Stimulated activated naive B cell treated with anti-CD40 and anti-IgM and Interleukin-4, amounts not matched to agents 10 μg/mL and 1 μg/mL and 100 μg/mL, for 72 hours (primary cell): ENCODE results near the gene TMEM190.
A peak's percentile ranks its signal among the peaks of the same experiment; 100 is the strongest.
"Not testable (repeated sequence)": the region's sequence is repeated elsewhere in the genome, so short reads cannot be mapped to it uniquely, and the experiment has no call there.

ENCODE experiments used
- ATAC-seq, 2 donors: fragments of 150-1000 bp; cut with Tn5 transposase; replicated peaks; 2 replicates each; pipeline ENCODE4 v1.10.0; 2021; ENCODE audit warnings: moderate library complexity in 1 of 2
- DNase-seq: peaks from one replicate; pipeline ENCODE4 v3.0.0; 2021
- H3K27ac Mint-ChIP-seq: one replicate; pipeline ENCODE4 v1.8.0; 2022; ENCODE audit warnings: mild to moderate bottlenecking, mixed read lengths
- H3K27me3 Mint-ChIP-seq, 2 donors: one replicate each; pipeline ENCODE4 v1.8.0; 2022; ENCODE audit warnings: mixed read lengths in 2 of 2
- H3K36me3 Mint-ChIP-seq, 2 donors: one replicate each; pipeline ENCODE4 v1.8.0; 2022; ENCODE audit warnings: mixed read lengths in 2 of 2, mild to moderate bottlenecking in 1 of 2
- H3K4me1 Mint-ChIP-seq, 2 donors: one replicate each; pipeline ENCODE4 v1.8.0; 2022; ENCODE audit warnings: mixed read lengths in 2 of 2, mild to moderate bottlenecking in 1 of 2
- H3K4me3 Mint-ChIP-seq, 2 donors: one replicate each; pipeline ENCODE4 v1.8.0; 2022; ENCODE audit warnings: mild to moderate bottlenecking in 2 of 2, mixed read lengths in 2 of 2, moderate library complexity in 1 of 2
- H3K9me3 Mint-ChIP-seq, 2 donors: one replicate each; pipeline ENCODE4 v1.8.0; 2022; ENCODE audit warnings: mixed read lengths in 2 of 2, mild to moderate bottlenecking in 1 of 2

TMEM190 gene

DNA sequence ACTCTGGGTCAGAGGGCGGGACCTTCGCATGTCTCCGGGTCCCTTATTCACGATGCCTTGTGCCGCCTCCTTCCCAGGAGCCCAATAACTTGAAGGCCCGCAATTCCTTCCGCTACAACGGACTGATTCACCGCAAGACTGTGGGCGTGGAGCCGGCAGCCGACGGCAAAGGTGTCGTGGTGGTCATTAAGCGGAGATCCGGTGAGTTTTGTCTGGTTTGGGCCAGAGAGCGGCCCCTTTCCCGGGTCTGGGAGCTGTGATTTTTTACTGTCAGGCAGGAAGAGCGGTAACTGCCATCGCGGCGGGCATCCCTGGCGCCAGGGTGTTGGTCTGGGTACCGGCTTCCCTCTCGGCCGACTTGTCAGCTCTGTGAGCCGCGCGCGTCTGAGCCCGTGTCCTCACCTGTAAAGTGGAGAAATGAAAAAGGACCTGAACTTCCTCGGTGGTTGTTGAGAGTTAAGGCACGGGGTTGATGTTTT, 9.9 kb downstream of the TMEM190 start:
- Mint-ChIP-seq H3K4me1 (peaks cover 49 to 73% of the 10 kb centered on the region in 2 donors), H3K27me3 (no peaks in the 10 kb centered on the region), H3K9me3 (no peaks in the 10 kb centered on the region), H3K36me3 (peaks cover 46 to 58% of the 10 kb centered on the region in 2 donors), H3K27ac (peak overlapping the region; percentile 99), H3K4me3 (peak overlapping the region; percentile 95 to 98)
- ATAC-seq (no peak), DNase-seq (no peak)

GRCh38 chr19:55387736-55388497, 11.3 kb downstream of the TMEM190 start:
- no peaks in the 10 kb centered on the region for H3K27me3 Mint-ChIP-seq
- peaks cover 41 to 67% of the 10 kb centered on the region in 2 donors for H3K4me1 Mint-ChIP-seq
- no peaks in the 10 kb centered on the region for H3K9me3 Mint-ChIP-seq
- peak overlapping the region; percentile 99 for H3K27ac Mint-ChIP-seq
- DNase-seq (no peak), ATAC-seq (no peak)
- H3K36me3 Mint-ChIP-seq, result peaks cover 42 to 58% of the 10 kb centered on the region in 2 donors
- peak overlapping the region; percentile 95 to 98 for H3K4me3 Mint-ChIP-seq

GRCh38 chr19:55389386-55390317, 13.0 kb downstream of the TMEM190 start:
- no peaks in the 10 kb centered on the region for H3K9me3 Mint-ChIP-seq
- DNase-seq (no peak), ATAC-seq (no peak)
- H3K27me3 Mint-ChIP-seq, result no peaks in the 10 kb centered on the region
- peak overlapping the region; percentile 58 to 66 for H3K4me3 Mint-ChIP-seq
- H3K4me1 Mint-ChIP-seq, result peaks cover 36 to 62% of the 10 kb centered on the region in 2 donors
- H3K27ac Mint-ChIP-seq, result peak overlapping the region; percentile 87
- H3K36me3 Mint-ChIP-seq, result peaks cover 43 to 64% of the 10 kb centered on the region in 2 donors

GRCh38 chr19:55390461-55390880, 13.8 kb downstream of the TMEM190 start:
- Mint-ChIP-seq H3K9me3 (no peaks in the 10 kb centered on the region), H3K27me3 (no peaks in the 10 kb centered on the region), H3K36me3 (peaks cover 43 to 64% of the 10 kb centered on the region in 2 donors), H3K27ac (peak overlapping the region; percentile 87), H3K4me3 (no peak overlapping the region), H3K4me1 (peaks cover 33 to 57% of the 10 kb centered on the region in 2 donors)
- ATAC-seq (no peak), DNase-seq (no peak)

DNA sequence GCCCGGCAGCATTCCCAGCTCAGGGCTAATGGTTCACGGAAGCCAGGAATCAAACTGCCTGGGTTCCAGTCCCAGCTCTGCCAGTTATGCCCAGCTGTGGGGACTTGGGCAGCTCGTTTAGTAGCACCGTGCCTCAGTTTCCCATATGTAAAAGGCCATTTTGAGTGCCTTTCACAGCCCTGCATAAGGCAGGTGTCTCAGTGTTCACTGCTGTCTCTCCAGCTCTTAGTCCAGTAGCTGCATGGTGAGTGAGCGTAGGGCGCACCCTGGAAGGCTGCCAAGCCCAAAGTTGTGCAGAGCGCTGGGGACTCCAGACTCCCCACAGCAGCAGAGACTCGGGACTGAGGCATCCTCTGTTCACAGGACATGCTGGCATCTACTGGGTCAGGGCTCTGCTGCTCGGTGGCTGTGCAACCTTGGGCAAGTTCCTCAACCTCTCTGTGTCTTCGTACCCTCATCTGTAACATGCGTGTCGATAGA, 14.6 kb downstream of the TMEM190 start:
- peak in 1 of 2 donors; percentile 8 for ATAC-seq

GRCh38 chr19:55391702-55392615, 15.3 kb downstream of the TMEM190 start:
- DNase-seq (no peak), ATAC-seq (peak in 1 of 2 donors; percentile 15)
- H3K4me1 Mint-ChIP-seq, result peaks cover 24 to 50% of the 10 kb centered on the region in 2 donors
- H3K27me3 Mint-ChIP-seq, result no peaks in the 10 kb centered on the region
- H3K4me3 Mint-ChIP-seq, result no peak overlapping the region
- peak overlapping the region; percentile 65 for H3K27ac Mint-ChIP-seq
- H3K9me3 Mint-ChIP-seq, result no peaks in the 10 kb centered on the region
- peaks cover 29 to 50% of the 10 kb centered on the region in 2 donors for H3K36me3 Mint-ChIP-seq

More for the DNA sequence above, 14.6 kb downstream of the TMEM190 start:
- Mint-ChIP-seq H3K4me3 (no peak overlapping the region), H3K36me3 (peaks cover 36 to 57% of the 10 kb centered on the region in 2 donors), H3K4me1 (peaks cover 28 to 57% of the 10 kb centered on the region in 2 donors), H3K9me3 (no peaks in the 10 kb centered on the region), H3K27me3 (no peaks in the 10 kb centered on the region), H3K27ac (no peak overlapping the region)
- DNase-seq, result no peak

GRCh38 chr19:55392820-55393761, 16.5 kb downstream of the TMEM190 start:
- Mint-ChIP-seq H3K4me3 (no peak overlapping the region), H3K9me3 (no peaks in the 10 kb centered on the region), H3K36me3 (peaks cover 23 to 43% of the 10 kb centered on the region in 2 donors), H3K4me1 (peaks cover 19 to 40% of the 10 kb centered on the region in 2 donors), H3K27me3 (no peaks in the 10 kb centered on the region), H3K27ac (peak overlapping the region; percentile 90)
- no peak for DNase-seq
- ATAC-seq, result peak in 1 of 2 donors; percentile 11

- peak in 1 of 2 donors; percentile 34 for ATAC-seq
- Mint-ChIP-seq H3K9me3 (no peaks in the 10 kb centered on the region), H3K27me3 (no peaks in the 10 kb centered on the region), H3K4me3 (no peak overlapping the region), H3K36me3 (peaks cover 12 to 38% of the 10 kb centered on the region in 2 donors), H3K4me1 (peaks cover 3 to 14% of the 10 kb centered on the region in 2 donors), H3K27ac (peak overlapping the region; percentile 17)
- no peak for DNase-seq
Observed at GRCh38 chr19:55398200-55398925, 21.7 kb downstream of the TMEM190 start.

GRCh38 chr19:55400281-55401087, 23.9 kb downstream of the TMEM190 start:
- Mint-ChIP-seq H3K4me1 (peaks cover 4 to 17% of the 10 kb centered on the region in 2 donors), H3K27ac (peak overlapping the region; percentile 17), H3K4me3 (no peak overlapping the region), H3K27me3 (no peaks in the 10 kb centered on the region), H3K36me3 (peaks cover 13 to 41% of the 10 kb centered on the region in 2 donors), H3K9me3 (no peaks in the 10 kb centered on the region)
- no peak for ATAC-seq
- DNase-seq, result no peak

GRCh38 chr19:55401390-55401789, 24.8 kb downstream of the TMEM190 start:
- not testable (repeated sequence) for DNase-seq, H3K27ac Mint-ChIP-seq, H3K27me3 Mint-ChIP-seq, H3K4me3 Mint-ChIP-seq, H3K9me3 Mint-ChIP-seq, ATAC-seq
- Mint-ChIP-seq H3K4me1 (peaks cover 12 to 26% of the 10 kb centered on the region in 2 donors), H3K36me3 (peaks cover 22 to 50% of the 10 kb centered on the region in 2 donors)

DNA sequence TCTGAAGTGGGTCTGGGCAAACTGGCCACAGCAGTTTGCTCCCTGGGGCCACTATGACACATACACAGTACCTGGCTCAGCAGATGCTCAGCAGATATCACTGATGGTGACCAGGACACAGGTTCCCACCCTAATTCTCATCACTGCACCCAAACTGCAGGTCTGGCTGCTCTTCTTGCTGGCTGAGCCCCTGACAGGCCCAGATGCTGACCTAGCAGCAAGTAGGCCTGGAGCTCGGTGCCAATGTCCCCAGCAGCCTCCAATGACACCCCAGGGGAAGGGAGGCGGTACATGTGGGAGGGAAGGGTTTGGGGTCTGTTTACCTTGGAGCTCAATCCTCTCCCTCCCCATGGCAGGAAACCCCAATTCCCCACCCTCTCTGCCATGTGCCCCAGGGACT, 25.9 kb downstream of the TMEM190 start:
- DNase-seq (no peak), ATAC-seq (no peak)
- H3K4me3 Mint-ChIP-seq, result no peak overlapping the region
- no peak overlapping the region for H3K27ac Mint-ChIP-seq
- no peaks in the 10 kb centered on the region for H3K9me3 Mint-ChIP-seq
- no peaks in the 10 kb centered on the region for H3K27me3 Mint-ChIP-seq
- peaks cover 27 to 55% of the 10 kb centered on the region in 2 donors for H3K36me3 Mint-ChIP-seq
- peaks cover 17 to 33% of the 10 kb centered on the region in 2 donors for H3K4me1 Mint-ChIP-seq
